Colonic mucosa (tissue), 4 donors: Measurements from ENCODE around the gene BMF. TPM values are rescaled to one million over a fixed set of nuclear protein-coding genes. Genes with fewer than 3 reads are reported as not detected.
"Not testable (repeated sequence)": the region's sequence is repeated elsewhere in the genome, so short reads cannot be mapped to it uniquely, and the experiment has no call there.

Experiments
- DNase-seq: peaks from one replicate; pipeline ENCODE4 v3.0.0-alpha.2; 2020
- H3K27ac ChIP-seq: fragments of 200-600 bp; one replicate; pipeline ENCODE4 v1.8.0; 2021
- H3K27me3 ChIP-seq: fragments of 200-600 bp; one replicate; pipeline ENCODE4 v1.8.0; 2021
- H3K36me3 ChIP-seq: fragments of 200-600 bp; one replicate; pipeline ENCODE4 v1.8.0; 2021
- H3K4me1 ChIP-seq: fragments of 200-600 bp; one replicate; pipeline ENCODE4 v1.8.0; 2021; ENCODE audit warnings: mild to moderate bottlenecking
- H3K4me3 ChIP-seq: fragments of 200-600 bp; one replicate; pipeline ENCODE4 v1.8.0; 2021
- H3K9ac ChIP-seq, 2 donors: one replicate each; pipeline ENCODE4 v1.7.0; 2013; ENCODE audit warnings: control low read depth in 2 of 2, low read depth in 2 of 2, low read length in 2 of 2
- H3K9me3 ChIP-seq: fragments of 200-600 bp; one replicate; pipeline ENCODE4 v1.8.0; 2021
- intact Hi-C: fragments of 100-400 bp; cut with DNase I; formaldehyde crosslinking; loops from one replicate; pipeline ENCODE4 v1.14.1; 2022
- total RNA-seq, 2 donors: library from RNA; stranded (reverse); fragmentation: NEBNext Ultra II Directional in 1 of 2; extraction: Animal tissue kit (Norgen Biotek cat#: 25700) in 1 of 2; gene quantifications; one replicate each; pipeline ENCODE4 v1.2.1, GENCODE V29; 2021
- TF ChIP-seq, protein P1 (sequence below): fragments of 200-600 bp; IDR thresholded peaks from one replicate; pipeline ENCODE4 v1.8.0; 2022; ENCODE audit warnings: antibody characterized with exemption, mild to moderate bottlenecking
- donor health status: healthy.
- donor health status: DM: no; HTN: no; CAD: no.
- donor health status: DM: no; HTN: no; CAD: no.

Gene BMF
- total RNA-seq, 2 donors from 2014 or later, result 5.0 to 11.6 TPM

DNA sequence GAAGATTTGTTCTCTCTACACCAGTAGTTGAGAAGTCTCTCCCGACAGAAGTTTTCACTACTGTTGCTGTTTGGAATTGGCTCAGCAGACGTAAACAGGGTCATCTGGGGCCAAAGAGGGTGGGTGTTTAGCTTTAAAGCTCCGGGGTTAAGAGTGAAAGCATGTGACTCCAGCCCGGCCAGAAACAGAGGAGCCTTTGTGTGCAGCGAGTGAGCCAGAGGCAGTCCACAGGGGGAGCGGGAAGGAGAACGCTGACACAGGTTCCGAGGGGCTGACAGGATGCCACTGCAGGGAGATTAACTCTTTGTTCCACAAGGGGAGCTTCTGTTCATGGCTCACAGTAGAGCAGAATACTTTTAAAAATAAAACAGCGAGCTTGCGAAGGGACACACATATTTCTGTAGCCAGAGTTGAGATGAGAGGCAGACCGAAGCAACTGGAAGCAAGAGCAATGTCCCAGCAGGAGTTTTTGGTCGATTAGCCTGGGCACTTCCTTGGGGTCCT lies 26.9 kb downstream of the BMF start:
- H3K9ac ChIP-seq, result peak overlapping the region; percentile 28 to 64
- H3K4me3 ChIP-seq, result peak overlapping the region; percentile 5

DNA sequence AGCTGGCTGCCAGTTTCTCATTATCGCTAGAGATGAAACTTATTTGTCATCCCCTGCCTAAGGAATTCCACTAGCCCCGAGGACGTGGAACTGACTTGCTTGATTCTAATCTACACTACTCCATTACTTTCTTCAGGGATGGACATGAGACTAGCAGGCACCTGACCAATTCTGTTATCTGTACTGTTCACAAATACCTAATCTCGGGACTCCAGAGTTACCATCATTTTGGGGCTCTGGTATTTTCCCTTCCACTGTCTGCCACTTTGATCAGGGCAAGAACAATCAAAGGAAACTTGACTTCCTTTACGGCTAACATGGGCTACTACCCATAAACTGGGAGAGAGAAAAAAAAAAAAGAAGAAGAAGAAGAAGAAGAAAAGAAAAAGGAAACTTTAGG lies 27.8 kb downstream of the BMF start:
- no peaks in the 10 kb centered on the region for H3K36me3 ChIP-seq
- DNase-seq, result no peak
- TF ChIP-seq, protein P1, sequence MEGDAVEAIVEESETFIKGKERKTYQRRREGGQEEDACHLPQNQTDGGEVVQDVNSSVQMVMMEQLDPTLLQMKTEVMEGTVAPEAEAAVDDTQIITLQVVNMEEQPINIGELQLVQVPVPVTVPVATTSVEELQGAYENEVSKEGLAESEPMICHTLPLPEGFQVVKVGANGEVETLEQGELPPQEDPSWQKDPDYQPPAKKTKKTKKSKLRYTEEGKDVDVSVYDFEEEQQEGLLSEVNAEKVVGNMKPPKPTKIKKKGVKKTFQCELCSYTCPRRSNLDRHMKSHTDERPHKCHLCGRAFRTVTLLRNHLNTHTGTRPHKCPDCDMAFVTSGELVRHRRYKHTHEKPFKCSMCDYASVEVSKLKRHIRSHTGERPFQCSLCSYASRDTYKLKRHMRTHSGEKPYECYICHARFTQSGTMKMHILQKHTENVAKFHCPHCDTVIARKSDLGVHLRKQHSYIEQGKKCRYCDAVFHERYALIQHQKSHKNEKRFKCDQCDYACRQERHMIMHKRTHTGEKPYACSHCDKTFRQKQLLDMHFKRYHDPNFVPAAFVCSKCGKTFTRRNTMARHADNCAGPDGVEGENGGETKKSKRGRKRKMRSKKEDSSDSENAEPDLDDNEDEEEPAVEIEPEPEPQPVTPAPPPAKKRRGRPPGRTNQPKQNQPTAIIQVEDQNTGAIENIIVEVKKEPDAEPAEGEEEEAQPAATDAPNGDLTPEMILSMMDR, result no peak
- H3K27me3 ChIP-seq, result no peaks in the 10 kb centered on the region
- H3K9me3 ChIP-seq, result no peaks in the 10 kb centered on the region
- no peak overlapping the region for H3K9ac ChIP-seq
- H3K4me3 ChIP-seq, result no peak overlapping the region
- intact Hi-C loops, result no loop called here
- H3K4me1 ChIP-seq, result peaks cover 7% of the 10 kb centered on the region
- H3K27ac ChIP-seq, result no peak overlapping the region

More for the DNA sequence above, 26.9 kb downstream of the BMF start:
- TF ChIP-seq, protein P1, result no peak
- Histone ChIP-seq H3K27ac (peak overlapping the region; percentile 66), H3K4me1 (peaks cover 7% of the 10 kb centered on the region), H3K36me3 (no peaks in the 10 kb centered on the region), H3K9me3 (no peaks in the 10 kb centered on the region), H3K27me3 (no peaks in the 10 kb centered on the region)
- intact Hi-C loops, result no loop called here
- peak; percentile 80 for DNase-seq

DNA sequence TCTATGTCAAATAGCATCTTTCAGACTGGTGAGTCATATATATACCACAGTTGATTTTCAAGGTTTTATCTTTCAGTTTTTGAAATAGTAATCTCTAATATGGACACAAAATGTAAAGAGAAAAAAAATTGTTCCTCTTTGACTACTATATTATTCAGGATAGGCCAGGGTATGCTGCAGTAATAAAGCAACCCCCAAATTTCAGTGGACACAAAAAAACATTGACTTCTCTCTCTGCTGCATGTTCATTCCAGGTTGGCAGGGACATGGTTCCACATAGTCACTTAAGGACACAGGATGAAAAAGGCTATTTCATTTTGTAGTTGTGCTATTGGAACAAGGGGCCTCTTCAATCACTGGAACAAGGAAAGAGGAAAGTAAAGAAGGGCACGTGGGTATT lies 28.6 kb downstream of the BMF start:
- intact Hi-C loops, result no loop called here
- peaks cover 7% of the 10 kb centered on the region for H3K4me1 ChIP-seq
- no peaks in the 10 kb centered on the region for H3K27me3 ChIP-seq
- no peak overlapping the region for H3K9ac ChIP-seq
- H3K27ac ChIP-seq, result no peak overlapping the region
- TF ChIP-seq, protein P1, result no peak
- no peaks in the 10 kb centered on the region for H3K36me3 ChIP-seq
- no peak overlapping the region for H3K4me3 ChIP-seq
- H3K9me3 ChIP-seq, result no peaks in the 10 kb centered on the region
- no peak for DNase-seq

DNA sequence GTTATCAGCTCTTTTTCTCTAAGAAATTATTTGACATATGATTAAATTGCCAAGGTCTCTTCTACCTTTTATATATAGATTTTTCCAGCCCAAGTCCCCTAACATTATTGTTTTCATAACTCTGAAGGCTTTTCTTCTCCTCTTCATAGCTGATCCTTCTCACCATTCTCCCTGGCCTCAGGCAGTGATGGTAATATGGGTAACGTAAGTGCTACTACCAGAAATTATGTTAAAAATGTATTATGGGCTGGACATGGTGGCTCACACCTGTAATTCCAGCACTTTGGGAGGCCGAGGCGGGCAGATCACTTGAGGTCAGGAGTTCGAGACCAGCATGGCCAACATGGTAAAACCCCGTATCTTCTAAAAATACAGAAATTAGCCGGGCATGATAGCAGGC lies 29.2 kb downstream of the BMF start:
- intact Hi-C loops, result no loop called here
- TF ChIP-seq, protein P1, result no peak
- Histone ChIP-seq H3K4me3 (no peak overlapping the region), H3K27ac (no peak overlapping the region), H3K36me3 (no peaks in the 10 kb centered on the region), H3K9me3 (no peaks in the 10 kb centered on the region), H3K27me3 (no peaks in the 10 kb centered on the region), H3K4me1 (peaks cover 7% of the 10 kb centered on the region), H3K9ac (no peak overlapping the region)
- no peak for DNase-seq

DNA sequence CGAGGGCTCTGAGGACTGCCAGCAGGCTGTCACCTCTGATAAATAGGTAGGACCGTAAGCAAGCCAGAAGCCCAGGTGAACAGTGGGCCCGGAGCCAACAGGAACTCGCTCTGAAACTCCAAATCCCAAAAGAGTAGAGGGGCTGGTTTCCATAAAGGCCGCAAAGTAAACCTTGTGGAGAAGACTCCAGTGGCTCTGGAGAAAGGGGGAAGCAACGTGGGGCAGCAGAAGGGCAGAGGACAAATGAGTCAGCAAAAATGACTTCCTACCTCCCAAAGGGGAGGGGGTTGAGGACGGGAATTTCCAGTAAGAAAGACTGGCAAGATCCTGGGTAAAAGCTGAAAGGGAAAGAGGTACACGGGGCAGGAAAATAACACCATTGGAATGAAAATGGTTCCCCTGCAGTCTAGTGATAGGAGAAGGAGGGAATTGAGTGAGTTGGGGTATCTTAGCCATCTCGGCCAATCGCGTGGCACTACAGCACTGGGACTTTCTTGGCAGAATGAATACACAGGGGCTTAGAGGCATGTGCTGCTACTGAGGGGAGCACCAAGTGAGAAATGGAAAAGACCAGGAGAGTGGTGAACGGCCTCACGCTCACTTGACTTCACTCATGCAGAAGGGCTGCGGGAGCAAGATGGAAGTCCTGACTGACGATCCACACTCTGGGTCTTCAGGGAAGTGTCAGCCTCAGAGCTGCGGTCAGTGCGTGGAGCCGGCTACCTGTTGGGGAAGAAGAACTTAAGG lies 33.2 kb downstream of the BMF start:
- intact Hi-C loops, result no loop called here

DNA sequence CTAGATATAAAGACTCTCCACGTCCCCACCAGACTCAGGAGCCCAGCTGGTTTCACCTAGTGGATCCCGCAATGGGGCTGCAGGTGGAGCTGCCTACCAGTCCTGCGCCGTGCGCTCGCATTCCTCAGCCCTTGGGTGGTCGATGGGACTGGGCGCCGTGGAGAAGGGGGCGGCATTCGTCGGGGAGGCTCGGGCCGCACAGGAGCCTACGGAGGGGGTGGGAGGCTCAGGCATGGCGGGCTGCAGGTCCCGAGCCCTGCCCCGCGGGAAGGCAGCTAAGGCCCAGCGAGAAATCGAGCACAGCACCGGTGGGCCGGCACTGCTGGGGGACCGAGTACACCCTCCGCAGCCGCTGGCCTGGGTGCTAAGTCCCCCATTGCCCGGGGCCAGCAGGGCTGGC lies 34.0 kb downstream of the BMF start:
- H3K27me3 ChIP-seq, H3K4me3 ChIP-seq, H3K9ac ChIP-seq, H3K4me1 ChIP-seq, H3K9me3 ChIP-seq, intact Hi-C loops, H3K36me3 ChIP-seq, DNase-seq, H3K27ac ChIP-seq: not testable (repeated sequence)

More for the DNA sequence above, 33.2 kb downstream of the BMF start:
- Histone ChIP-seq H3K36me3 (no peaks in the 10 kb centered on the region), H3K9ac (no peak overlapping the region), H3K9me3 (no peaks in the 10 kb centered on the region), H3K4me3 (no peak overlapping the region), H3K27ac (no peak overlapping the region), H3K27me3 (no peaks in the 10 kb centered on the region), H3K4me1 (no peaks in the 10 kb centered on the region)
- TF ChIP-seq, protein P1, result no peak
- no peak for DNase-seq

GRCh38 chr15:40073716-40074490 lies 34.8 kb downstream of the BMF start:
- DNase-seq, H3K27me3 ChIP-seq, H3K9ac ChIP-seq, H3K4me3 ChIP-seq, H3K4me1 ChIP-seq, H3K9me3 ChIP-seq, H3K27ac ChIP-seq, H3K36me3 ChIP-seq, intact Hi-C loops: not testable (repeated sequence)
